Prostate gland (tissue), 2 donors: Measurements from ENCODE around the gene KLHDC7B. TPM values are rescaled to one million over a fixed set of nuclear protein-coding genes. Genes with fewer than 3 reads are reported as not detected.

Source experiments
- DNase-seq: peaks from one replicate; pipeline ENCODE4 v3.0.0-alpha.2; 2019; ENCODE audit warnings: low spot score
- H3K27ac ChIP-seq, 2 donors: fragments of 200-600 bp; sonication (generic); 2 replicates each; pipeline ENCODE4 v1.5.1; 2017 to 2019
- H3K27me3 ChIP-seq: fragments of 200-600 bp; sonication (generic); replicated peaks from 2 replicates; pipeline ENCODE4 v1.5.1; 2019; ENCODE audit not compliant: insufficient read depth
- H3K36me3 ChIP-seq, 2 donors: fragments of 200-600 bp; sonication (generic); 1 replicate in 1 of 2; 2 replicates in 1 of 2; pipeline versions ENCODE4 v1.5.1 to v1.8.1; 2017 to 2019
- H3K4me1 ChIP-seq: fragments of 200-600 bp; sonication (generic); replicated peaks from 2 replicates; pipeline ENCODE4 v1.5.1; 2019
- H3K4me3 ChIP-seq, 2 donors: fragments of 200-600 bp; sonication (generic); 2 replicates each; pipeline ENCODE4 v1.5.1; 2017 to 2019
- H3K9me3 ChIP-seq: fragments of 200-600 bp; sonication (generic); 2 replicates; pipeline ENCODE4 v1.5.1; 2017
- CTCF ChIP-seq, 4 experiments: fragments of 200-600 bp in 2 of 4; fragments of 450-650 bp in 2 of 4; sonication (generic) in 2 of 4; IDR thresholded peaks; 1 replicate in 3 of 4; 2 replicates in 1 of 4; pipeline ENCODE4 v1.5.1; 2016 to 2019; ENCODE audit warnings: antibody characterized with exemption in 4 of 4, mild to moderate bottlenecking in 2 of 4, moderate library complexity in 2 of 4
- POLR2A ChIP-seq: fragments of 450-650 bp; IDR thresholded peaks from one replicate; pipeline ENCODE4 v1.6.1; 2016; ENCODE audit warnings: antibody characterized with exemption, mild to moderate bottlenecking
- POLR2AphosphoS5 ChIP-seq: sonication (generic); formaldehyde crosslinking; IDR thresholded peaks from one replicate; pipeline ENCODE4 v1.6.1; 2017; ENCODE audit warnings: antibody characterized with exemption
- WGBS: methylation state at CpG from one replicate; pipeline ENCODE4 v1.1.5; 2018; 5-methylcytosine and 5-hydroxymethylcytosine counted together
- intact Hi-C: fragments of 100-400 bp; cut with DNase I; formaldehyde crosslinking; loops from one replicate; pipeline ENCODE4 v1.14.2; 2022
- total RNA-seq, 2 donors: library from RNA; depleted of rRNA; stranded (reverse); fragments of >200 nt; gene quantifications; one replicate each; pipeline ENCODE4 v1.1.0, GENCODE V29; 2016

Gene KLHDC7B
- total RNA-seq, 2 donors from 2014 or later = 0.62 TPM; not detected in 1

GRCh38 chr22:50546326-50547262, 895 bp downstream of the KLHDC7B start:
- TF ChIP-seq POLR2AphosphoS5 (no peak), POLR2A (no peak), CTCF (IDR thresholded peaks at IDR 0.05) (no peak)
- no peak overlapping the region for H3K4me3 ChIP-seq
- H3K36me3 ChIP-seq = no peaks in the 10 kb centered on the region
- no peak overlapping the region for H3K27ac ChIP-seq
- intact Hi-C loops = no loop called here
- DNase-seq = no peak
- H3K9me3 ChIP-seq = no peaks in the 10 kb centered on the region
- no peaks in the 10 kb centered on the region for H3K4me1 ChIP-seq
- H3K27me3 ChIP-seq = peaks cover 4% of the 10 kb centered on the region
- 65% methylated on average over 48 of the region's 78 CpGs for WGBS

- no peak for TF ChIP-seq POLR2A
- Histone ChIP-seq H3K27ac (no peak overlapping the region), H3K9me3 (no peaks in the 10 kb centered on the region), H3K27me3 (peaks cover 4% of the 10 kb centered on the region), H3K4me1 (no peaks in the 10 kb centered on the region), H3K4me3 (no peak overlapping the region), H3K36me3 (no peaks in the 10 kb centered on the region)
- 45% methylated on average over 35 of the region's 35 CpGs for WGBS
- intact Hi-C loops = no loop called here
- no peak for DNase-seq
These were observed 1.7 kb downstream of the KLHDC7B start for GRCh38 chr22:50547263-50547985.

- no peaks in the 10 kb centered on the region for H3K4me1 ChIP-seq
- no peak overlapping the region for H3K27ac ChIP-seq
- H3K36me3 ChIP-seq = no peaks in the 10 kb centered on the region
- H3K9me3 ChIP-seq = no peaks in the 10 kb centered on the region
- peak overlapping the region in 1 of 2 donors; percentile 5 for H3K4me3 ChIP-seq
- DNase-seq = no peak
- intact Hi-C loops = no loop called here
- WGBS = 11% methylated on average over 53 of the region's 56 CpGs
- TF ChIP-seq POLR2A (no peak), CTCF (IDR thresholded peaks at IDR 0.05) (no peak), POLR2AphosphoS5 (no peak)
- H3K27me3 ChIP-seq = peaks cover 4% of the 10 kb centered on the region
These were observed 2.6 kb downstream of the KLHDC7B start for GRCh38 chr22:50548040-50548920.

GRCh38 chr22:50548921-50549790, 3.5 kb downstream of the KLHDC7B start:
- Histone ChIP-seq H3K36me3 (no peaks in the 10 kb centered on the region), H3K9me3 (no peaks in the 10 kb centered on the region), H3K27me3 (peaks cover 4% of the 10 kb centered on the region), H3K27ac (no peak overlapping the region), H3K4me3 (peak overlapping the region in 1 of 2 donors; percentile 5), H3K4me1 (no peaks in the 10 kb centered on the region)
- no peak for DNase-seq
- TF ChIP-seq POLR2AphosphoS5 (no peak), POLR2A (no peak), CTCF (IDR thresholded peaks at IDR 0.05) (no peak)
- 69% methylated on average over 60 of the region's 68 CpGs for WGBS
- intact Hi-C loops = no loop called here
